Measurements from ENCODE around the gene ARHGEF1.

ARHGEF1 gene

GRCh38 chr19:41883821-41884733 is 1.1 kb downstream of the ARHGEF1 start (continued):
- TF ChIP-seq, protein P1, sequence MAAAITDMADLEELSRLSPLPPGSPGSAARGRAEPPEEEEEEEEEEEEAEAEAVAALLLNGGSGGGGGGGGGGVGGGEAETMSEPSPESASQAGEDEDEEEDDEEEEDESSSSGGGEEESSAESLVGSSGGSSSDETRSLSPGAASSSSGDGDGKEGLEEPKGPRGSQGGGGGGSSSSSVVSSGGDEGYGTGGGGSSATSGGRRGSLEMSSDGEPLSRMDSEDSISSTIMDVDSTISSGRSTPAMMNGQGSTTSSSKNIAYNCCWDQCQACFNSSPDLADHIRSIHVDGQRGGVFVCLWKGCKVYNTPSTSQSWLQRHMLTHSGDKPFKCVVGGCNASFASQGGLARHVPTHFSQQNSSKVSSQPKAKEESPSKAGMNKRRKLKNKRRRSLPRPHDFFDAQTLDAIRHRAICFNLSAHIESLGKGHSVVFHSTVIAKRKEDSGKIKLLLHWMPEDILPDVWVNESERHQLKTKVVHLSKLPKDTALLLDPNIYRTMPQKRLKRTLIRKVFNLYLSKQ (tag by site-specific recombination; IDR thresholded peaks at IDR 0.05; ENCODE audit: borderline replicate concordance), result no peak
- TF ChIP-seq PRDM10 (tag by site-specific recombination; IDR thresholded peaks at IDR 0.05) (peak; percentile 74), ZXDB (tag by site-specific recombination; IDR thresholded peaks at IDR 0.05) (peak; percentile 98), ZNF239 (tag by site-specific recombination; IDR thresholded peaks at IDR 0.05) (peak; percentile 32; the same call in 1 of the 2 replicates), EGR2 (tag by site-specific recombination; IDR thresholded peaks at IDR 0.05; ENCODE audit: low read depth) (peak; percentile 58; the same call in 1 of the 2 replicates), ZNF449 (tag by site-specific recombination; IDR thresholded peaks at IDR 0.05) (peak; percentile 30; the same call in 1 of the 2 replicates), ZNF544 (tag by site-specific recombination; IDR thresholded peaks at IDR 0.05) (no peak), ZNF274 (IDR thresholded peaks at IDR 0.05; ENCODE audit: low read length) (no peak), ZNF274 (tag by site-specific recombination; IDR thresholded peaks at IDR 0.05; ENCODE audit: borderline replicate concordance) (no peak), ZNF621 (tag by site-specific recombination; IDR thresholded peaks at IDR 0.05) (no peak), ZNF549 (tag by site-specific recombination; IDR thresholded peaks at IDR 0.05) (no peak), ZNF645 (tag by site-specific recombination; IDR thresholded peaks at IDR 0.05) (no peak), REST (tag by site-specific recombination; IDR thresholded peaks at IDR 0.05) (peak; percentile 47; the same call in 1 of the 2 replicates), ZNF677 (tag by site-specific recombination; IDR thresholded peaks at IDR 0.05) (no peak), ZBTB21 (tag by site-specific recombination; IDR thresholded peaks at IDR 0.05) (peak; percentile 87), ZNF221 (tag by site-specific recombination; IDR thresholded peaks at IDR 0.05; ENCODE audit: borderline replicate concordance) (peak; percentile 86; the same call in 1 of the 2 replicates), ZNF146 (tag by site-specific recombination; IDR thresholded peaks at IDR 0.05) (peak; percentile 1; the same call in 1 of the 2 replicates), GLI2 (tag by site-specific recombination; IDR thresholded peaks at IDR 0.05; ENCODE audit: borderline replicate concordance, low read depth) (no peak), KLF16 (tag by site-specific recombination; IDR thresholded peaks at IDR 0.05) (peak; percentile 99), ZNF501 (tag by site-specific recombination; IDR thresholded peaks at IDR 0.05) (peak; percentile 94), ZBTB7A (tag by site-specific recombination; IDR thresholded peaks at IDR 0.05; ENCODE audit: low read depth) (peak; percentile 79), ZNF423 (tag by site-specific recombination; IDR thresholded peaks at IDR 0.05) (peak; percentile 4; the same call in 1 of the 2 replicates), ZNF37A (tag by site-specific recombination; IDR thresholded peaks at IDR 0.05) (no peak), ZNF211 (tag by site-specific recombination; IDR thresholded peaks at IDR 0.05; ENCODE audit: low read depth) (no peak), OVOL3 (tag by site-specific recombination; IDR thresholded peaks at IDR 0.05) (0 out of 2 replicates have a peak, but pooled peaks have one; percentile 25), ZNF155 (tag by site-specific recombination; IDR thresholded peaks at IDR 0.05) (no peak), ZNF580 (tag by site-specific recombination; IDR thresholded peaks at IDR 0.05) (peak; percentile 55; the same call in 1 of the 2 replicates)
